Astrocyte of the cerebellum (primary cell): ENCODE data around the gene LPAR3.
A peak's percentile ranks its signal among the peaks of the same experiment; 100 is the strongest.

Source experiments
- DNase-seq: peaks from one replicate; pipeline ENCODE4 v3.0.0-alpha.2; 2011; ENCODE audit warnings: low read depth
- H3K4me3 ChIP-seq: 2 replicates; pipeline ENCODE4 v1.5.1; 2011; ENCODE audit warnings: mild to moderate bottlenecking, low read depth, low read length, moderate library complexity
- CTCF ChIP-seq: IDR thresholded peaks from 2 replicates; pipeline ENCODE4 v1.5.1; 2012; ENCODE audit warnings: low read length, low read depth, moderate library complexity, mild to moderate bottlenecking; ENCODE audit errors: missing control alignments
- in situ Hi-C: cut with HindIII; loops from 2 replicates; pipeline ENCODE4 v1.10.0; 2017; ENCODE audit warnings: low sequenced_read_pairs

LPAR3 gene

GRCh38 chr1:84835169-84835568, 57.8 kb downstream of the LPAR3 start:
- no peak overlapping the region for H3K4me3 ChIP-seq
- in situ Hi-C loops = no loop called here
- DNase-seq = no peak
- TF ChIP-seq CTCF = no peak

- H3K4me3 ChIP-seq = no peak overlapping the region
- peak; percentile 71 for DNase-seq
- TF ChIP-seq CTCF = no peak
- in situ Hi-C loops = no loop called here
These were observed 58.5 kb downstream of the LPAR3 start for GRCh38 chr1:84834419-84835064.

- in situ Hi-C loops = no loop called here
- TF ChIP-seq CTCF = no peak
- no peak overlapping the region for H3K4me3 ChIP-seq
- DNase-seq = no peak
These were observed 59.8 kb downstream of the LPAR3 start for GRCh38 chr1:84833194-84833593.

GRCh38 chr1:84830136-84830535, 62.9 kb downstream of the LPAR3 start:
- no peak overlapping the region for H3K4me3 ChIP-seq
- no peak for DNase-seq
- in situ Hi-C loops = no loop called here
- no peak for TF ChIP-seq CTCF

- TF ChIP-seq CTCF = no peak
These were observed 65.0 kb downstream of the LPAR3 start for GRCh38 chr1:84827976-84828375.

GRCh38 chr1:84827555-84827954, 65.5 kb downstream of the LPAR3 start:
- no peak for DNase-seq
- H3K4me3 ChIP-seq = no peak overlapping the region
- in situ Hi-C loops = no loop called here
- TF ChIP-seq CTCF = no peak

More at GRCh38 chr1:84827976-84828375, 65.0 kb downstream of the LPAR3 start:
- no peak overlapping the region for H3K4me3 ChIP-seq
- in situ Hi-C loops = no loop called here
- no peak for DNase-seq
